Renal cortical epithelial cell (primary cell): ENCODE data around the gene SLC38A11. TPM values are rescaled to one million over a fixed set of nuclear protein-coding genes. Genes with fewer than 3 reads are reported as not detected.

Experiments
- DNase-seq: peaks from one replicate; pipeline ENCODE4 v3.0.0-alpha.2; 2011; ENCODE audit warnings: low read depth
- total RNA-seq: library from RNA; depleted of rRNA; stranded (reverse); fragments of >200 nt; gene quantifications from 2 replicates; pipeline ENCODE4 v1.2.3, GENCODE V29; 2014

SLC38A11 gene
- total RNA-seq, 1 donor from 2014 or later = 1.2 TPM

- no peak for DNase-seq
These were observed 16.9 kb upstream of the SLC38A11 start for GRCh38 chr2:164972216-164972615.

GRCh38 chr2:164969909-164970690 is 14.8 kb upstream of the SLC38A11 start:
- no peak for DNase-seq

GRCh38 chr2:164967781-164968228 is 12.5 kb upstream of the SLC38A11 start:
- DNase-seq = peak; percentile 100

- peak; percentile 89 for DNase-seq
These were observed 12.0 kb upstream of the SLC38A11 start for GRCh38 chr2:164967361-164967760.

GRCh38 chr2:164964700-164965099 is 9.4 kb upstream of the SLC38A11 start:
- DNase-seq = no peak

GRCh38 chr2:164960159-164960558 is 4.8 kb upstream of the SLC38A11 start:
- DNase-seq = no peak

- no peak for DNase-seq
These were observed 1.1 kb downstream of the SLC38A11 start for GRCh38 chr2:164954186-164954585.

GRCh38 chr2:164953279-164953678 is 2.0 kb downstream of the SLC38A11 start:
- DNase-seq = peak; percentile 22

- DNase-seq = no peak
These were observed 3.1 kb downstream of the SLC38A11 start for GRCh38 chr2:164952057-164952702.

GRCh38 chr2:164948540-164948939 is 6.8 kb downstream of the SLC38A11 start:
- no peak for DNase-seq

GRCh38 chr2:164947281-164947680 is 8.0 kb downstream of the SLC38A11 start:
- no peak for DNase-seq

- DNase-seq = no peak
These were observed 12.0 kb downstream of the SLC38A11 start for GRCh38 chr2:164943289-164943688.

GRCh38 chr2:164937864-164938401 is 17.4 kb downstream of the SLC38A11 start:
- DNase-seq = peak; percentile 59

- DNase-seq = peak; percentile 21
These were observed 19.9 kb downstream of the SLC38A11 start for GRCh38 chr2:164935118-164936101.

- no peak for DNase-seq
These were observed 20.8 kb downstream of the SLC38A11 start for GRCh38 chr2:164934401-164935117.

GRCh38 chr2:164933671-164934189 is 21.6 kb downstream of the SLC38A11 start:
- no peak for DNase-seq

- no peak for DNase-seq
These were observed 22.9 kb downstream of the SLC38A11 start for GRCh38 chr2:164932377-164932776.

GRCh38 chr2:164928101-164928673 is 27.1 kb downstream of the SLC38A11 start:
- peak; percentile 43 for DNase-seq

GRCh38 chr2:164922134-164922533 is 33.2 kb downstream of the SLC38A11 start:
- DNase-seq = no peak

GRCh38 chr2:164920430-164920829 is 34.9 kb downstream of the SLC38A11 start:
- peak; percentile 94 for DNase-seq
